ENCODE results near the gene PCDHB12.
"Not testable (repeated sequence)": the region's sequence is repeated elsewhere in the genome, so short reads cannot be mapped to it uniquely, and the experiment has no call there.

PCDHB12 gene

GRCh38 chr5:141234109-141234667, 25.7 kb downstream of the PCDHB12 start:
- TF ChIP-seq ZNF274 (IDR thresholded peaks at IDR 0.05; ENCODE audit: low read depth, low read length) = no peak
- no peak overlapping the region for H3K4me3 ChIP-seq (ENCODE audit: low read length)

- H3K4me3 ChIP-seq (ENCODE audit: low read length) = not testable (repeated sequence)
Measured at GRCh38 chr5:141235922-141236321, 27.4 kb downstream of the PCDHB12 start.

- no peak overlapping the region for H3K4me3 ChIP-seq (ENCODE audit: low read length)
- no peak for TF ChIP-seq ZNF274 (IDR thresholded peaks at IDR 0.05; ENCODE audit: low read depth, low read length)
Measured at GRCh38 chr5:141236516-141237313, 28.2 kb downstream of the PCDHB12 start.

- no peak for TF ChIP-seq ZNF274 (IDR thresholded peaks at IDR 0.05; ENCODE audit: low read depth, low read length)
- no peak overlapping the region for H3K4me3 ChIP-seq (ENCODE audit: low read length)
Measured at GRCh38 chr5:141241496-141241895, 33.0 kb downstream of the PCDHB12 start.

- H3K4me3 ChIP-seq (ENCODE audit: low read length) = no peak within 1 kb of the TSS
- TF ChIP-seq ZNF274 (IDR thresholded peaks at IDR 0.05; ENCODE audit: low read depth, low read length) = no peak
Measured at GRCh38 chr5:141245250-141245717, 36.8 kb downstream of the PCDHB12 start, which contains the start of gene PCDHB15. Gene PCDHB15 (plus strand): TSS chr5:141245395. CDS start chr5:141245579, 184 bp downstream.

GRCh38 chr5:141246971-141247370, 38.5 kb downstream of the PCDHB12 start:
- H3K4me3 ChIP-seq (ENCODE audit: low read length) = not testable (repeated sequence)

- not testable (repeated sequence) for H3K4me3 ChIP-seq (ENCODE audit: low read length)
Measured at GRCh38 chr5:141247434-141247833, 38.9 kb downstream of the PCDHB12 start.

GRCh38 chr5:141250576-141250975, 42.1 kb downstream of the PCDHB12 start:
- TF ChIP-seq ZNF274 (IDR thresholded peaks at IDR 0.05; ENCODE audit: low read depth, low read length) = no peak
- no peak overlapping the region for H3K4me3 ChIP-seq (ENCODE audit: low read length)

GRCh38 chr5:141258464-141258863, 49.9 kb downstream of the PCDHB12 start:
- H3K4me3 ChIP-seq (ENCODE audit: low read length) = no peak overlapping the region
- no peak for TF ChIP-seq ZNF274 (IDR thresholded peaks at IDR 0.05; ENCODE audit: low read depth, low read length)

- no peak for TF ChIP-seq ZNF274 (IDR thresholded peaks at IDR 0.05; ENCODE audit: low read depth, low read length)
- H3K4me3 ChIP-seq (ENCODE audit: low read length) = no peak overlapping the region
Measured at GRCh38 chr5:141258948-141259347, 50.4 kb downstream of the PCDHB12 start.

- no peak overlapping the region for H3K4me3 ChIP-seq (ENCODE audit: low read length)
- TF ChIP-seq ZNF274 (IDR thresholded peaks at IDR 0.05; ENCODE audit: low read depth, low read length) = peak; percentile 92
Measured at GRCh38 chr5:141260458-141261237, 52.1 kb downstream of the PCDHB12 start.

- no peak for TF ChIP-seq ZNF274 (IDR thresholded peaks at IDR 0.05; ENCODE audit: low read depth, low read length)
- H3K4me3 ChIP-seq (ENCODE audit: low read length) = no peak overlapping the region
Measured at GRCh38 chr5:141261238-141261546, 52.7 kb downstream of the PCDHB12 start.

Data from GM08714 (cell line).